Camera-type eye (tissue), 1 donor: ENCODE results near the gene FAM200A. TPM values are rescaled to one million over a fixed set of nuclear protein-coding genes. Genes with fewer than 3 reads are reported as not detected.

ENCODE experiments used
- total RNA-seq: library from RNA; depleted of rRNA; stranded (reverse); fragments of >200 nt; gene quantifications from one replicate; pipeline ENCODE4 v1.2.3, GENCODE V29; 2014

The FAM200A gene
- total RNA-seq, result 21.8 TPM

DNA sequence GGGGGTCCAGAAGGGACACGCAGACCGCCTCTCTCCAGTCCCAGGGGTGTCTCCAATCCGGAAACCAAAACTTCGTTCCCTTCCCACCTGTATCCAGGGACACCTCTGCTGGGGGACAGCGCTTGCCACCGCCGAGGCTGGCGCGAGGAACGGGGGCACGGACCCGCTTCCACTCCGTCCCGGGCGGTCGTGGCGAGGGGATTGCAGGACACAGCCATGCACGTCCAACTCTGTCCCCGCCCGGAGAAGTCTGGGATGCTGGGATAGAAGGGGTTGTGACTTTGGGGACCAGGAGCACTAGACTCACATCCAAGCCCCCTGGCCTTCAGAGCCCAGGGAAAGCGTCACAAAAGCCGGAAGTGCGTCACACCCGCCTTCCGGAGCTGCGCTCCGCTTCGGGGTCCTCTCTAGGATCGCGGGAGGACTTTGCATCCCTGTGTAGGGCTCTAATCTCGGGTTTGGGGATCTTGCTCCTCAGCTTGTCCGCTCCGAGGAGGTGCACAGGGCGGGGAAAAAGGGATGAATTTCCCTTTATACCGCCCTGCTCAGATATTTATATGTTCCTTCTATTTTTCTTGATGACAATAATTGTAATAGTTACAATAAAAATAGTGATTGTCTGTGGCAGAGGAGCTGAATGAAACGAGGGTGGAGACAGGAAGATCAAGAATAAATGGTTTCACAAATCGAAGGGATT is at the start of gene FAM200A:
TSS of gene FAM200A (minus strand) at position 348 of the 697 bp plus-strand sequence. CDS start 3,707 bp downstream, outside the sequence.

DNA sequence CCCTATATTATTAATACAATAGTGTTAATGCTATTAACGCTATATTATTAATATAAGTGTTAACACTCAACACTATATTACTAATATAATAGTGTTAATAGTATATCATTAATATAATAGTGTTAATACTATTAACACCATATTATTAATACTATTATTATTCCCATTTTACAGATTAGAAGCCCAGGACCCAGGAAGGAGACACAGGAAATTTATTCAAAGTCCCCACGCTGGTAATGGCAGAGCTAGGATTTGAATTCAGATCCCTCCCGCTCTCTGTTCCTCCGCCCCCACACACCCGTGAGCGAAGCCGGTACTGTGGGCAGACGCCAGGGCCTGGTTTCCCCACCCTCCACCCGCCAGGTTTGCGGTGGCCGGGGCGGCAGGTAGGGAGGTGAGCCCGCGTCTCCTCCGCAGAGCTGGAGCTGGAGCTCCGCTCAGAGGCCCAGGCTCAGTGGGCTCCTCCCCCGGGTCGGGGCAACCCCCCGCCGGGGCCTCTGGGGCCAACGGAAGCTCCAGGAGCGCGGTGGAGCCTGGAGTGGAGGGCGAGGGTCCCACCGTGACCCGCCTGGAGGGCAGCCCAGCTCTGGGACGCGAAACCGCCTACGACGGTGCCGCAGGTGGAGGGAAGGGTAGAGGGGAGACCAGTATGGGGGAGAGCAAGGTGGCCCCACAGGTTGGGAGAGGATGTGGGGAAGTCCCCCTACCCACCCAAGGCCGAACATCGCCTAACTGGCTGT is 46.0 kb upstream of the FAM200A start, which contains the start of gene TMEM225B:
TSS of gene TMEM225B (plus strand) at position 506 of the 740 bp plus-strand sequence. CDS start 6,122 bp downstream, outside the sequence.

DNA sequence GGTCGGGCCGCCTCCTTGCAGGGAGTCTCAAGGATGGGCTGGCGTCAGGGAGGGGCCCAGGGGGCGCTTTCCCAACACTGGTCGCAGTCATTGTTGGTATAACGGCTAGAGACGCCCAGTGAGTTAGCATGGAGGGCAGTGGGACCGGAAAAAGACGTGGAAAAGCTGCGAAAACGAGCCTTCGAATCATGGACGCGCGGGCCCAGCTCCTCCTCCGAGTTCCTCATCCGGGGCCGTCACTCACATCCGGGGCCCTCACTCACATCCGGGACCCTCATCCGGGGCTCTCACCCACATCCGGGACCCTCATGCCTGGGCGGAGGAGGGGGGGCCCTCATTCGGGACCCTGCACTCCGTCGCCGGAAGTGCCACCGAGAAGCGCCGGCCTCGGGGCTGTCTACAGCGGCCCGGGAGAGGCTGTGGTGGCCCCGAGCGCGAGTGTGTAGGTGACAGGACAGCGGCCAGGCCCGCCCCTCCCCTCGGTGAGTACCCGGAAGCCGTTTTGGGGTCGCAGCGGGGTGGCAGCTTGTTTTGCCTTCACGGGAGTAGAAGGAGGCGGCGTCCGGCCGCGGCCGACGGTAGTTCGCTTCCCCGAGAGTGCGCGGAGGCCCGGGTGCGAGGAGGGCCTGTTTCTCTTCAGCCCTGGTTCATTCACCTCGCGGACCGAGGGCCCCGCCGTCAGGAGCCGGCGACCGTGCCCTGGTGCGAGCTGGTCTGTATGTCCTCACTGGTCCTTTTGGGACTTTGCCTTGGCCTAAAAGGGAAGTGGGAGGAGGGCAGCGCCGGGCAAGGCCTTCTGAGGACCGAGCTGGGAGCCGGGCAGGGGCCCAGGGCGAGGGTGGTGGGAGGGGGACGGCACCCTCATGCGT is 6.6 kb upstream of the FAM200A start, which contains the start of gene ZNF655:
TSS of gene ZNF655 (plus strand) at position 337 of the 869 bp plus-strand sequence. CDS start 1,918 bp downstream, outside the sequence.

DNA sequence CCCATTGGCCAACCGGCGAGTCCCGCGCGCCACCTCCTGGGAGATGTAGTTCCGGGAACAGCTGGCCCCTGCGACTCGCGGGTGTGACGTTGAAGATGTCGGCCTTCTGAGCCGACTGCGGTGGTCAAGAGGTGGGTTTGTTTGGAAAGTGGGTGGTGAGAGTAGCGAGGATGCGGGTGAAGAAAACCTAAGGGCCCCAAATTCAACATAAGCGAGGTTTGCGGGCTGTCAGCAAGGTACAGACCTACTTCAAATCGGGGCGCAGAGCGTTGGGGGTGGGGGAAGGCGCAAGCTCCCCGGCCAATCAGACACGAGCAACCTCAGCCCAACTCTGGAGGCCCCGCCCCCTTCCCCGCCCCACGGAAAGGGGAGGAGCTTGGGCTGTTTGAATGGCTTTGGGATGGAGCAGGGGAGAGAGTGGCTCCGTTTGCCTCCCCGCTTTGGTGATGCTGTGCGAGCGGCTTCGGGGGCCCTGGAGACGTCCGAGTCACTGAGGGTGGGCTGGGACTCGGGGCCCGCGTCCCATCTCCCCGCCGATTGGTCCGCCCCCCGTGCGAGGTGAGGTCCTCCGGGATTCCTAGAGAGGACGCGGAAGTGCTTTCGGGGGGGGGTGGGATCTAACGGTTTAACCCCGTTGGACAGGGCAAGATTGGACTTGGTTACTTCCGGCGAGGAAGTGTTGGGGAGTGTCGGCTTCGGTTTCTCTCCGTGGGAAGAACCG is 47.2 kb downstream of the FAM200A start, which contains the start of gene ZKSCAN5:
TSS of gene ZKSCAN5 (plus strand) at position 60 of the 721 bp plus-strand sequence. CDS start 1,383 bp downstream, outside the sequence.

DNA sequence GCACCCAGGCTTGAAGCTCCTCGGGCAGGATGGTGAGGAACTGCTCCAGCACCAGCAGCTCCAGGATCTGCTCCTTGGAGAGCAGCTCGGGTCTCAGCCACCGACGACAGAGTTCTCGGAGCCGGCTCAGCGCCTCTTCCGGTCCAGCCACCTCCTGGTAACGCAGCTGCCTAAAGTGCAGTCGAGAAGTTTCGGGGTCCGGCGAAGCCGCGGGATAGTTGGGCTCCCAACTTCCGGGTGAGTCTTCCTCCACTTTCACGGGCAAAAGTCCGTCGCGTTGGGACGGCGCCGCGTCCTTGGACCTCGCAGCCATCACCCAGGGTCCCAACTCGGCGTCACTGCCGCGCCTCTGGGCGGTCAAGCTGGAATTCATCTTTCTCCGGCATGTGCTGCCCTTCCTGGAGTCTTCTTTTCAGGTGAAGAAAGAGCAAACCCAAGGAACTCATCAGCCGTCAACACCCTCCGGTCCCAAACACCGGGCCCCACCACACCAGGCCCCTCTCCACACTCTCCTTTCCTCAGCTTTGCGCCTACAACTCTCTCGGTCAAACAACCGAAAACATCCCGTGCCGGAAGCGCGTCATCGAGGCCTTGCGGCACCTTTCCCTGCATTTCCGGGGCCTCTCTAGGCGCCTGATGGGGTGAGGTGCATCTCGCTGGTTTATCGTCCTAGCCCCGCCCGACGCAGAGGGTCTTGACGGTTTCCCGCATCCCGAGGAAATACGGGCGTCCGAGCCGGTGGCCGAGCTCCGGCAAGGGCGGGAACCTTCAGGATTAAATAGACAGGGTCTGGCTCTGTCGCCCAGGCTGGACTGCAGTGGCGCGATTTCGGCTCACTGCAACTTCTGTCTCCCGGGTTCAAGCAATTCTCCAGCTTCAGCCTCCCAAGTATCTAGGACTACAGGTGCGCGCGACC is 51.9 kb downstream of the FAM200A start, which contains the start of gene ZNF394:
TSS of gene ZNF394 (minus strand) at position 561 of the 916 bp plus-strand sequence. CDS start at position 373, 188 bp downstream.

Other genes with a start within 250 kb of the FAM200A start
- gene ARPC1A, start 226.2 kb downstream of the FAM200A start, total RNA-seq, result 74.1 TPM
- 41.9 TPM for gene ARPC1B, start 177.4 kb downstream of the FAM200A start, total RNA-seq
- 58.3 TPM for gene PDAP1, start 143.5 kb downstream of the FAM200A start, total RNA-seq
- 43.3 TPM for gene BUD31, start 143.1 kb downstream of the FAM200A start, total RNA-seq
- 8.8 TPM for gene PTCD1, start 113.3 kb downstream of the FAM200A start, total RNA-seq
- 26.4 TPM for gene CPSF4, start 113.2 kb downstream of the FAM200A start, total RNA-seq
- gene ATP5MF, start 85.9 kb downstream of the FAM200A start, total RNA-seq, result 513 TPM
- gene ZNF789, start 79.2 kb downstream of the FAM200A start, total RNA-seq, result 32.5 TPM
- 35.1 TPM for gene ZNF394, start 51.8 kb downstream of the FAM200A start, total RNA-seq
- 19.4 TPM for gene ZKSCAN5, start 47.5 kb downstream of the FAM200A start, total RNA-seq
- gene ZNF655, start 6.5 kb upstream of the FAM200A start, total RNA-seq, result 113 TPM
- not detected for gene TMEM225B, start 46.2 kb upstream of the FAM200A start, total RNA-seq
- 29.7 TPM for gene ZSCAN25, start 64.8 kb upstream of the FAM200A start, total RNA-seq
- gene CYP3A5, start 127.9 kb upstream of the FAM200A start, total RNA-seq, result 4.6 TPM
- gene CYP3A7, start 183.1 kb upstream of the FAM200A start, total RNA-seq, result not detected
- gene CYP3A4, start 232.1 kb upstream of the FAM200A start, total RNA-seq, result not detected